Liver (tissue), 9 donors: ENCODE results near the gene CEMIP. TPM values are rescaled to one million over a fixed set of nuclear protein-coding genes. Genes with fewer than 3 reads are reported as not detected.
A peak's percentile ranks its signal among the peaks of the same experiment; 100 is the strongest.

Experiments used
- DNase-seq: peaks from one replicate; pipeline ENCODE4 v3.0.0-alpha.2; 2017; ENCODE audit warnings: low spot score
- H3K27ac ChIP-seq, 2 donors: one replicate each; pipeline ENCODE4 v1.7.0; 2013; ENCODE audit warnings: inconsistent platforms in 2 of 2, low read length in 2 of 2, control low read depth in 1 of 2, low read depth in 1 of 2, mild to moderate bottlenecking in 1 of 2
- H3K27me3 ChIP-seq, 4 donors: one replicate each; pipeline versions ENCODE4 v1.6.1 to v1.7.0; 2013; ENCODE audit warnings: low read length in 3 of 4, inconsistent platforms in 1 of 4, mild to moderate bottlenecking in 1 of 4, moderate library complexity in 1 of 4; ENCODE audit not compliant: control insufficient read depth in 4 of 4, insufficient read depth in 4 of 4
- H3K36me3 ChIP-seq, 4 donors: one replicate each; pipeline versions ENCODE4 v1.6.1 to v1.7.0; 2013; ENCODE audit warnings: low read length in 3 of 4, mild to moderate bottlenecking in 3 of 4, low read depth in 1 of 4, moderate library complexity in 1 of 4; ENCODE audit not compliant: control insufficient read depth in 4 of 4, insufficient read depth in 3 of 4
- H3K4me1 ChIP-seq, 4 donors: one replicate each; pipeline versions ENCODE4 v1.6.1 to v1.7.0; 2013; ENCODE audit warnings: low read length in 3 of 4, mild to moderate bottlenecking in 3 of 4, moderate library complexity in 1 of 4; ENCODE audit not compliant: control insufficient read depth in 4 of 4, insufficient read depth in 4 of 4
- H3K4me3 ChIP-seq, 3 donors: one replicate each; pipeline versions ENCODE4 v1.6.1 to v1.7.0; 2013; ENCODE audit warnings: low read length in 3 of 3, control low read depth in 1 of 3, low read depth in 1 of 3, mild to moderate bottlenecking in 1 of 3
- H3K9ac ChIP-seq, 2 donors: one replicate each; pipeline ENCODE4 v1.7.0; 2013; ENCODE audit warnings: low read length in 2 of 2, mild to moderate bottlenecking in 2 of 2, moderate library complexity in 2 of 2, control low read depth in 1 of 2, low read depth in 1 of 2
- H3K9me3 ChIP-seq, 4 donors: one replicate each; pipeline versions ENCODE4 v1.6.1 to v1.7.0; 2013; ENCODE audit warnings: low read length in 3 of 4; ENCODE audit not compliant: control insufficient read depth in 4 of 4
- EGR1 ChIP-seq, 2 donors: IDR thresholded peaks; 2 replicates each; pipeline ENCODE4 v1.6.1; 2016 to 2018; ENCODE audit warnings: antibody characterized with exemption in 2 of 2, low read depth in 2 of 2
- FOXA1 ChIP-seq: IDR thresholded peaks from 2 replicates; pipeline ENCODE4 v1.6.1; 2016; ENCODE audit warnings: antibody characterized with exemption
- FOXA2 ChIP-seq: IDR thresholded peaks from 2 replicates; pipeline ENCODE4 v1.6.1; 2016; ENCODE audit warnings: antibody characterized with exemption
- GABPA ChIP-seq, 2 donors: IDR thresholded peaks in 1 of 2; conservative IDR thresholded peaks in 1 of 2; 2 replicates each; pipeline ENCODE4 v1.6.1; 2016; ENCODE audit warnings: antibody characterized with exemption in 2 of 2, mild to moderate bottlenecking in 1 of 2, moderate library complexity in 1 of 2
- HNF4A ChIP-seq, 2 donors: conservative IDR thresholded peaks; 2 replicates each; pipeline ENCODE4 v1.6.1; 2016; ENCODE audit warnings: antibody characterized with exemption in 2 of 2, mild to moderate bottlenecking in 2 of 2
- HNF4G ChIP-seq: IDR thresholded peaks from 2 replicates; pipeline ENCODE4 v1.6.1; 2016; ENCODE audit warnings: antibody characterized with exemption
- JUND ChIP-seq, 2 donors: IDR thresholded peaks; 2 replicates each; pipeline ENCODE4 v1.6.1; 2016; ENCODE audit warnings: antibody characterized with exemption in 2 of 2
- NR2F2 ChIP-seq: IDR thresholded peaks from 2 replicates; pipeline ENCODE4 v1.6.1; 2016; ENCODE audit warnings: antibody characterized with exemption
- RAD21 ChIP-seq, 2 donors: IDR thresholded peaks; 2 replicates each; pipeline ENCODE4 v1.6.1; 2016; ENCODE audit warnings: antibody characterized with exemption in 2 of 2, mild to moderate bottlenecking in 2 of 2
- RXRA ChIP-seq, 2 donors: IDR thresholded peaks; 2 replicates each; pipeline ENCODE4 v1.6.1; 2017 to 2018; ENCODE audit warnings: antibody characterized with exemption in 2 of 2, mild to moderate bottlenecking in 1 of 2
- SP1 ChIP-seq: IDR thresholded peaks from 2 replicates; pipeline ENCODE4 v1.6.1; 2018; ENCODE audit warnings: antibody characterized with exemption, mild to moderate bottlenecking
- TAF1 ChIP-seq: conservative IDR thresholded peaks from 2 replicates; pipeline ENCODE4 v1.6.1; 2016; ENCODE audit warnings: antibody characterized with exemption, mild to moderate bottlenecking
- YY1 ChIP-seq: IDR thresholded peaks from 2 replicates; pipeline ENCODE4 v1.6.1; 2016; ENCODE audit warnings: antibody characterized with exemption, mild to moderate bottlenecking
- WGBS: extraction: QIAGEN DNeasy Blood & Tissue Kit; methylation state at CpG from one replicate; pipeline ENCODE4 v1.1.7; 2013; 5-methylcytosine and 5-hydroxymethylcytosine counted together
- polyA plus RNA-seq, 2 donors: library from polyadenylated mRNA; stranded (reverse) in 1 of 2; unstranded in 1 of 2; fragments of 200-250 nt in 1 of 2; fragments of >200 nt in 1 of 2; fragmentation: Nextera tagmentation in 1 of 2; extraction: Ambion mirVana in 1 of 2; gene quantifications; one replicate each; pipeline versions ENCODE4 v1.2.1 to v1.2.3, GENCODE V29; 2013 to 2015
- total RNA-seq, 2 donors: library from RNA; depleted of rRNA; stranded (reverse); fragments of >200 nt; gene quantifications; one replicate each; pipeline ENCODE4 v1.2.3, GENCODE V29; 2014
- TF ChIP-seq, protein P1 (sequence below): IDR thresholded peaks from 2 replicates; pipeline ENCODE4 v1.6.1; 2016; ENCODE audit warnings: antibody characterized with exemption
- TF ChIP-seq, protein P2 (sequence below): fragments of 150-350 bp; IDR thresholded peaks from 2 replicates; pipeline ENCODE4 v1.5.1; 2017; ENCODE audit warnings: improper control_type of control experiment, low read depth, low read length; ENCODE audit not compliant: missing input control
- TF ChIP-seq, protein P3 (sequence below): IDR thresholded peaks from 2 replicates; pipeline ENCODE4 v1.6.1; 2016; ENCODE audit warnings: antibody characterized with exemption
- TF ChIP-seq, protein P4 (sequence below): IDR thresholded peaks from 2 replicates; pipeline ENCODE4 v1.6.1; 2016; ENCODE audit warnings: antibody characterized with exemption
- TF ChIP-seq, protein P5 (sequence below): IDR thresholded peaks from 2 replicates; pipeline ENCODE4 v1.6.1; 2016; ENCODE audit warnings: antibody characterized with exemption, mild to moderate bottlenecking
- donor health status: healthy.
- donor health status: healthy.
- donor health status: healthy.
- donor health status: healthy.
- donor health status: healthy.

CEMIP gene
- total and polyA plus RNA-seq, 4 donors: under 0.01 to 0.89 (median 0.21) TPM

DNA sequence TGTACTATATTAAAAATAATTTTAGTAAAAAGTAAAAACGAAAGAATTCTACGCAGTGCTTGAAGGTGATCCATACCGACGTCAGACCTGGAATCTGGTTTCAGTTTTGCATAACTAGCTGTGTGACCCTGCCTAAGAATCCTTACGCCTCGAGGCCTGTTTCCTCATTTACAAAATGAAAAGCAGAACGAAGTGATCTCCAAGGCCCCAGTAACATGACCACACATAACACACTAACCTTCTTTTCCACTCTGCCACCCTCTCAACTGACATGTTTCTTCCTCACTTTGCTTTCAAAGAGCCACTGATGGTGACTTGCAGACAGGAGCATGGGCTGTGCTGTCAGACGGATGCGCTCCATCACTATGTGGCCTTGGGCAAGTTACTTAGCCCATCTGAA, 205.7 kb downstream of the CEMIP start:
- Histone ChIP-seq H3K27me3 (no peaks in the 10 kb centered on the region), H3K9ac (peak overlapping the region in 1 of 2 donors; percentile 13), H3K36me3 (peaks cover 3 to 6% (median 5%) of the 10 kb centered on the region in 4 donors), H3K4me1 (peaks cover 2 to 26% (median 17%) of the 10 kb centered on the region in 4 donors), H3K27ac (no peak overlapping the region), H3K4me3 (no peak overlapping the region), H3K9me3 (no peaks in the 10 kb centered on the region)
- 82% methylated on average over 9 of the region's 9 CpGs for WGBS
- TF ChIP-seq, protein P1, sequence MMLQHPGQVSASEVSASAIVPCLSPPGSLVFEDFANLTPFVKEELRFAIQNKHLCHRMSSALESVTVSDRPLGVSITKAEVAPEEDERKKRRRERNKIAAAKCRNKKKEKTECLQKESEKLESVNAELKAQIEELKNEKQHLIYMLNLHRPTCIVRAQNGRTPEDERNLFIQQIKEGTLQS: no peak
- DNase-seq: no peak

DNA sequence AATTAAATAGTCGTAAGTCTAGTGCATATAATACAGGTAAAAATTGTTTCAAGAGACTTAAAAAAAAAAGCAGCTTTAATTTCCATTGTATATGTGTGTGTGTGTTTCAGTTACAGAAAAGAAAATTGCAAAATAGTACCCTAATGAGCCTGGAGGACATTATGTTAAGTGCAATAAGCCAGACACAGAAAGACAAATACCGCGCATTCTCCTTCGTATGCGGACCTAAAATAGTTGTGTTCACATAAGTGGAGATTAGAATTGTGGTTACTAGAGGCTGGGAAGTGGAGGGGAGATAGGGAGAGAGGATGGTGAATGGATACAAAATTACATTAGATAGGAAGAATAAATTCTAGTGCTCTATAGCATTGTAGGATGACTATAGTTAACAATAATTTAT, 206.8 kb downstream of the CEMIP start:
- no peak overlapping the region for H3K9ac ChIP-seq
- no peaks in the 10 kb centered on the region for H3K27me3 ChIP-seq
- H3K4me3 ChIP-seq: no peak overlapping the region
- H3K27ac ChIP-seq: no peak overlapping the region
- 92% methylated on average over 5 of the region's 5 CpGs for WGBS
- H3K4me1 ChIP-seq: peaks cover 2 to 26% (median 19%) of the 10 kb centered on the region in 4 donors
- H3K36me3 ChIP-seq: peaks cover 0 to 5% (median 1%) of the 10 kb centered on the region in 4 donors
- H3K9me3 ChIP-seq: no peaks in the 10 kb centered on the region
- TF ChIP-seq, protein P2, sequence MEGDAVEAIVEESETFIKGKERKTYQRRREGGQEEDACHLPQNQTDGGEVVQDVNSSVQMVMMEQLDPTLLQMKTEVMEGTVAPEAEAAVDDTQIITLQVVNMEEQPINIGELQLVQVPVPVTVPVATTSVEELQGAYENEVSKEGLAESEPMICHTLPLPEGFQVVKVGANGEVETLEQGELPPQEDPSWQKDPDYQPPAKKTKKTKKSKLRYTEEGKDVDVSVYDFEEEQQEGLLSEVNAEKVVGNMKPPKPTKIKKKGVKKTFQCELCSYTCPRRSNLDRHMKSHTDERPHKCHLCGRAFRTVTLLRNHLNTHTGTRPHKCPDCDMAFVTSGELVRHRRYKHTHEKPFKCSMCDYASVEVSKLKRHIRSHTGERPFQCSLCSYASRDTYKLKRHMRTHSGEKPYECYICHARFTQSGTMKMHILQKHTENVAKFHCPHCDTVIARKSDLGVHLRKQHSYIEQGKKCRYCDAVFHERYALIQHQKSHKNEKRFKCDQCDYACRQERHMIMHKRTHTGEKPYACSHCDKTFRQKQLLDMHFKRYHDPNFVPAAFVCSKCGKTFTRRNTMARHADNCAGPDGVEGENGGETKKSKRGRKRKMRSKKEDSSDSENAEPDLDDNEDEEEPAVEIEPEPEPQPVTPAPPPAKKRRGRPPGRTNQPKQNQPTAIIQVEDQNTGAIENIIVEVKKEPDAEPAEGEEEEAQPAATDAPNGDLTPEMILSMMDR: no peak
- TF ChIP-seq, protein P1: no peak
- TF ChIP-seq, protein P3, sequence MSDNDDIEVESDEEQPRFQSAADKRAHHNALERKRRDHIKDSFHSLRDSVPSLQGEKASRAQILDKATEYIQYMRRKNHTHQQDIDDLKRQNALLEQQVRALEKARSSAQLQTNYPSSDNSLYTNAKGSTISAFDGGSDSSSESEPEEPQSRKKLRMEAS: no peak
- no peak for TF ChIP-seq RXRA (IDR thresholded peaks at IDR 0.05)
- no peak for TF ChIP-seq JUND (IDR thresholded peaks at IDR 0.05)
- TF ChIP-seq, protein P4, sequence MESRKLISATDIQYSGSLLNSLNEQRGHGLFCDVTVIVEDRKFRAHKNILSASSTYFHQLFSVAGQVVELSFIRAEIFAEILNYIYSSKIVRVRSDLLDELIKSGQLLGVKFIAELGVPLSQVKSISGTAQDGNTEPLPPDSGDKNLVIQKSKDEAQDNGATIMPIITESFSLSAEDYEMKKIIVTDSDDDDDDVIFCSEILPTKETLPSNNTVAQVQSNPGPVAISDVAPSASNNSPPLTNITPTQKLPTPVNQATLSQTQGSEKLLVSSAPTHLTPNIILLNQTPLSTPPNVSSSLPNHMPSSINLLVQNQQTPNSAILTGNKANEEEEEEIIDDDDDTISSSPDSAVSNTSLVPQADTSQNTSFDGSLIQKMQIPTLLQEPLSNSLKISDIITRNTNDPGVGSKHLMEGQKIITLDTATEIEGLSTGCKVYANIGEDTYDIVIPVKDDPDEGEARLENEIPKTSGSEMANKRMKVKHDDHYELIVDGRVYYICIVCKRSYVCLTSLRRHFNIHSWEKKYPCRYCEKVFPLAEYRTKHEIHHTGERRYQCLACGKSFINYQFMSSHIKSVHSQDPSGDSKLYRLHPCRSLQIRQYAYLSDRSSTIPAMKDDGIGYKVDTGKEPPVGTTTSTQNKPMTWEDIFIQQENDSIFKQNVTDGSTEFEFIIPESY: no peak
- no peak for TF ChIP-seq FOXA1
- no peak for TF ChIP-seq RAD21 (IDR thresholded peaks at IDR 0.05)
- TF ChIP-seq YY1: no peak
- TF ChIP-seq TAF1: no peak
- TF ChIP-seq HNF4A (conservative IDR thresholded peaks at IDR 0.05): no peak
- no peak for TF ChIP-seq FOXA2
- TF ChIP-seq GABPA (IDR thresholded peaks at IDR 0.05 in 1 of 2, conservative IDR thresholded peaks at IDR 0.05 in 1 of 2): no peak
- no peak for TF ChIP-seq NR2F2
- TF ChIP-seq EGR1 (IDR thresholded peaks at IDR 0.05; ENCODE audit: low read depth in 2 of 2): no peak
- TF ChIP-seq SP1: no peak
- no peak for TF ChIP-seq HNF4G
- TF ChIP-seq, protein P5, sequence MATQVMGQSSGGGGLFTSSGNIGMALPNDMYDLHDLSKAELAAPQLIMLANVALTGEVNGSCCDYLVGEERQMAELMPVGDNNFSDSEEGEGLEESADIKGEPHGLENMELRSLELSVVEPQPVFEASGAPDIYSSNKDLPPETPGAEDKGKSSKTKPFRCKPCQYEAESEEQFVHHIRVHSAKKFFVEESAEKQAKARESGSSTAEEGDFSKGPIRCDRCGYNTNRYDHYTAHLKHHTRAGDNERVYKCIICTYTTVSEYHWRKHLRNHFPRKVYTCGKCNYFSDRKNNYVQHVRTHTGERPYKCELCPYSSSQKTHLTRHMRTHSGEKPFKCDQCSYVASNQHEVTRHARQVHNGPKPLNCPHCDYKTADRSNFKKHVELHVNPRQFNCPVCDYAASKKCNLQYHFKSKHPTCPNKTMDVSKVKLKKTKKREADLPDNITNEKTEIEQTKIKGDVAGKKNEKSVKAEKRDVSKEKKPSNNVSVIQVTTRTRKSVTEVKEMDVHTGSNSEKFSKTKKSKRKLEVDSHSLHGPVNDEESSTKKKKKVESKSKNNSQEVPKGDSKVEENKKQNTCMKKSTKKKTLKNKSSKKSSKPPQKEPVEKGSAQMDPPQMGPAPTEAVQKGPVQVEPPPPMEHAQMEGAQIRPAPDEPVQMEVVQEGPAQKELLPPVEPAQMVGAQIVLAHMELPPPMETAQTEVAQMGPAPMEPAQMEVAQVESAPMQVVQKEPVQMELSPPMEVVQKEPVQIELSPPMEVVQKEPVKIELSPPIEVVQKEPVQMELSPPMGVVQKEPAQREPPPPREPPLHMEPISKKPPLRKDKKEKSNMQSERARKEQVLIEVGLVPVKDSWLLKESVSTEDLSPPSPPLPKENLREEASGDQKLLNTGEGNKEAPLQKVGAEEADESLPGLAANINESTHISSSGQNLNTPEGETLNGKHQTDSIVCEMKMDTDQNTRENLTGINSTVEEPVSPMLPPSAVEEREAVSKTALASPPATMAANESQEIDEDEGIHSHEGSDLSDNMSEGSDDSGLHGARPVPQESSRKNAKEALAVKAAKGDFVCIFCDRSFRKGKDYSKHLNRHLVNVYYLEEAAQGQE: no peak
- no peak for DNase-seq
